Stimulated activated CD8-positive, alpha-beta memory T cell treated with anti-CD3 and anti-CD28 coated beads, Interleukin-12 subunit alpha, Interleukin-12 subunit beta, amount 100 ng/mL, for 24 hours (primary cell): ENCODE data around the gene SARS2.

Source experiments
- DNase-seq: peaks from one replicate; pipeline ENCODE4 v3.0.0-alpha.2; 2020; ENCODE audit errors: extremely low read depth

SARS2 gene

GRCh38 chr19:38917921-38918491, 12.6 kb downstream of the SARS2 start:
- no peak for DNase-seq

- DNase-seq: no peak
Measured at GRCh38 chr19:38917516-38917915, 13.0 kb downstream of the SARS2 start.

GRCh38 chr19:38915329-38916321, 14.9 kb downstream of the SARS2 start:
- DNase-seq: no peak

- no peak for DNase-seq
Measured at GRCh38 chr19:38913958-38914357, 16.6 kb downstream of the SARS2 start.

GRCh38 chr19:38912600-38913514, 17.7 kb downstream of the SARS2 start:
- DNase-seq: no peak

- DNase-seq: no peak
Measured at GRCh38 chr19:38911388-38912001, 19.1 kb downstream of the SARS2 start.

GRCh38 chr19:38910488-38910887, 20.1 kb downstream of the SARS2 start:
- no peak for DNase-seq

- DNase-seq: no peak
Measured at GRCh38 chr19:38908911-38909310, 21.7 kb downstream of the SARS2 start.

- DNase-seq: no peak
Measured at GRCh38 chr19:38907670-38908069, 22.9 kb downstream of the SARS2 start.

- DNase-seq: no peak
Measured at GRCh38 chr19:38907227-38907626, 23.3 kb downstream of the SARS2 start.

GRCh38 chr19:38905620-38906019, 24.9 kb downstream of the SARS2 start:
- no peak for DNase-seq

GRCh38 chr19:38904581-38905539, 25.7 kb downstream of the SARS2 start:
- DNase-seq: no peak

GRCh38 chr19:38901683-38902082, 28.9 kb downstream of the SARS2 start:
- DNase-seq: no peak

- DNase-seq: no peak
Measured at GRCh38 chr19:38900743-38901190, 29.8 kb downstream of the SARS2 start.

GRCh38 chr19:38900202-38900629, 30.3 kb downstream of the SARS2 start:
- DNase-seq: no peak

- DNase-seq: peak; percentile 97
Measured at GRCh38 chr19:38899447-38900201, 30.9 kb downstream of the SARS2 start, which contains the start of the genes NFKBIB and SIRT2. Gene NFKBIB (plus strand): TSS chr19:38899969. CDS start chr19:38900033, 64 bp downstream. Gene SIRT2 (minus strand): TSS chr19:38899618. CDS start chr19:38899521, 97 bp downstream.

- no peak for DNase-seq
Measured at GRCh38 chr19:38898788-38899446, 31.6 kb downstream of the SARS2 start.

- no peak for DNase-seq
Measured at GRCh38 chr19:38894968-38895367, 35.6 kb downstream of the SARS2 start.

- no peak for DNase-seq
Measured at GRCh38 chr19:38893341-38893771, 37.2 kb downstream of the SARS2 start.
